ENCODE results near the gene GABARAP. TPM values are rescaled to one million over a fixed set of nuclear protein-coding genes. Genes with fewer than 3 reads are reported as not detected.

GABARAP gene
- total and polyA plus RNA-seq, 2 donors (not counting 1 experiment from before 2014, with no cell fraction given), result 323 to 371 TPM

DNA sequence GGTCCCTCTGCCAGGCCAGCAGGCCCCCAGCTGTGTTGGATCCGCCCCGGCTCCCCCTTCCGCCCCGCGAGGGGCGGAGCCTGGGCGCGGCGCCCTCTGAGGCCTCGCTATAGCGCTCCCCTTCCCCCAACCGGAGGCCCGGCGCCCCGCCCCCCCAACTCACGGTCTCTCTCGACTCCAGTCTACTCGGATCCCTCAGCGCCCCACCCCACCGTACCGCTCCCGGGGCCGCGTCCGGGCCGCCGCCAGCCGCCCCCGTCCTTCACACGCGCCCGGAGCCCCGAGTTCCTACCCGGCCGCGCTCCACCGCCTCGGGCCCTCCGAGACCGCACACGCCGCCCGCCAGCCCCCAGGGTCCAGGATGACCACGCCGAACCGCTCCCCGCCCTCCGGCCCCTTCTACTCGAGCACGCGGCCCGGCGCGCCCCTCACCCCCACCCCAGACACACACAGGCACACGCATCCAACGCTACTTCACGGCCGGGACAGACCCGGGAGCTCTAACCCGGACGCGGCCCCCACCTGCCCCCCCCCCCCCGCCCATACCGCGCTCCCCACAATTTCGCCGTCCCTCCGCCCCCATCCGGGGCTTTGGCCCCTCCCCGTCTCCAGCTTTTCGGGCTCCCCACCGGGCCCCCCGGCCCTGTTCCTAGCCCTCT is 4.4 kb downstream of the GABARAP start:
- Mint-ChIP-seq H3K4me1 (peaks cover 65% of the 10 kb centered on the region), H3K4me3 (peak overlapping the region; percentile 98), H3K9me3 (ENCODE audit: insufficient read depth) (no peaks in the 10 kb centered on the region), H3K27me3 (no peaks in the 10 kb centered on the region), H3K27ac (peak overlapping the region; percentile 100)
- H3K9me3 ChIP-seq (ENCODE audit: control extremely low read depth in 1 of 3, control insufficient read depth in 2 of 3, insufficient read depth in 1 of 3, low read length in 2 of 3), result no peaks in the 10 kb centered on the region
- peak overlapping the region; percentile 59 for H2AFZ ChIP-seq (ENCODE audit: insufficient read depth, low read depth, low read length, poor library complexity, severe bottlenecking)
- intact Hi-C loops (cut with micrococcal nuclease), result loop anchor here (2.0 to 5.0 kb wide), 2 partner anchors 324 to 449 kb away; partner anchors contain the start of genes SENP3 and TP53
- peak overlapping the region in 4 of 5 experiments; percentile 74 to 97 (median 80) for H3K4me3 ChIP-seq (ENCODE audit: control extremely low read depth in 1 of 5, extremely low read depth in 1 of 5, insufficient read depth in 1 of 5, low read depth in 2 of 5, low read length in 4 of 5)
- DNase-seq (peak; percentile 88), ATAC-seq (ENCODE audit: low read depth) (peak; percentile 7)
- H3K79me2 ChIP-seq (ENCODE audit: control insufficient read depth, insufficient read depth, low read length), result peaks cover 57% of the 10 kb centered on the region
- TF ChIP-seq, protein P1, sequence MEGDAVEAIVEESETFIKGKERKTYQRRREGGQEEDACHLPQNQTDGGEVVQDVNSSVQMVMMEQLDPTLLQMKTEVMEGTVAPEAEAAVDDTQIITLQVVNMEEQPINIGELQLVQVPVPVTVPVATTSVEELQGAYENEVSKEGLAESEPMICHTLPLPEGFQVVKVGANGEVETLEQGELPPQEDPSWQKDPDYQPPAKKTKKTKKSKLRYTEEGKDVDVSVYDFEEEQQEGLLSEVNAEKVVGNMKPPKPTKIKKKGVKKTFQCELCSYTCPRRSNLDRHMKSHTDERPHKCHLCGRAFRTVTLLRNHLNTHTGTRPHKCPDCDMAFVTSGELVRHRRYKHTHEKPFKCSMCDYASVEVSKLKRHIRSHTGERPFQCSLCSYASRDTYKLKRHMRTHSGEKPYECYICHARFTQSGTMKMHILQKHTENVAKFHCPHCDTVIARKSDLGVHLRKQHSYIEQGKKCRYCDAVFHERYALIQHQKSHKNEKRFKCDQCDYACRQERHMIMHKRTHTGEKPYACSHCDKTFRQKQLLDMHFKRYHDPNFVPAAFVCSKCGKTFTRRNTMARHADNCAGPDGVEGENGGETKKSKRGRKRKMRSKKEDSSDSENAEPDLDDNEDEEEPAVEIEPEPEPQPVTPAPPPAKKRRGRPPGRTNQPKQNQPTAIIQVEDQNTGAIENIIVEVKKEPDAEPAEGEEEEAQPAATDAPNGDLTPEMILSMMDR (IDR thresholded peaks at IDR 0.05), result no peak
- TF ChIP-seq EZH2 (IDR thresholded peaks at IDR 0.05; ENCODE audit: borderline replicate concordance, insufficient read depth, low read depth, low read length, poor library complexity, severe bottlenecking), result no peak
- H4K20me1 ChIP-seq (ENCODE audit: control insufficient read depth, insufficient read depth, low read length, poor library complexity, severe bottlenecking), result peaks cover 22% of the 10 kb centered on the region
- H3K27ac ChIP-seq (ENCODE audit: low read length in 2 of 2), result peak overlapping the region; percentile 55 to 82
- H3K4me2 ChIP-seq (replicated peaks; ENCODE audit: low read depth, low read length, poor library complexity, severe bottlenecking), result peak overlapping the region; percentile 79
- H3K27me3 ChIP-seq (replicated peaks in 1 of 4; ENCODE audit: control extremely low read depth in 1 of 4, control insufficient read depth in 3 of 4, insufficient read depth in 4 of 4, low read length in 3 of 4), result no peaks in the 10 kb centered on the region
- WGBS (ENCODE audit: insufficient coverage), result under 1% methylated on average over 47 of the region's 73 CpGs
- peaks cover 0 to 25% of the 10 kb centered on the region in 2 experiments for H3K36me3 ChIP-seq (replicated peaks in 1 of 2; ENCODE audit: control extremely low read depth in 1 of 2, control insufficient read depth in 1 of 2, extremely low read depth in 1 of 2, insufficient read depth in 2 of 2, low read length in 1 of 2)
- peak overlapping the region; percentile 94 for H3K9ac ChIP-seq (ENCODE audit: low read length)
- peaks cover 47 to 54% of the 10 kb centered on the region in 2 donors for H3K4me1 ChIP-seq (ENCODE audit: control insufficient read depth in 2 of 2, insufficient read depth in 2 of 2, low read length in 2 of 2)
- ChIA-PET CTCF (interaction anchor here (0.9 to 5.0 kb wide), 3 partner anchors 14 to 18 kb away, joined by 3 to 36 read pairs (median 6); partner anchors contain the start of genes ACADVL, CTDNEP1, DLG4 and ELP5), POLR2A (interaction anchor here (0.6 to 13.1 kb wide), 8 partner anchors 12 to 1782 kb away, joined by 3 to 157 read pairs (median 4); partner anchors contain the start of genes ACADVL, CTDNEP1, DLG4 and ELP5)

Data from B cell (primary cell).